Fibroblast of the aortic adventitia (primary cell): ENCODE measurements around the gene DDX27. TPM values are rescaled to one million over a fixed set of nuclear protein-coding genes. Genes with fewer than 3 reads are reported as not detected.

ENCODE experiments used
- DNase-seq: peaks from one replicate; pipeline ENCODE4 v3.0.0-alpha.2; 2010; ENCODE audit warnings: low read depth
- H3K4me3 ChIP-seq: 2 replicates; pipeline ENCODE4 v1.5.1; 2011; ENCODE audit warnings: low read depth, mild to moderate bottlenecking, control low read depth, low read length, moderate library complexity
- CTCF ChIP-seq: IDR thresholded peaks from 2 replicates; pipeline ENCODE4 v1.5.1; 2011; ENCODE audit warnings: mild to moderate bottlenecking, low read length, control low read depth, inconsistent platforms; ENCODE audit not compliant: insufficient read depth
- total RNA-seq: library from RNA; depleted of rRNA; stranded (reverse); fragments of >200 nt; gene quantifications from 2 replicates; pipeline ENCODE4 v1.2.3, GENCODE V29; 2012; ENCODE audit warnings: low replicate concordance

The DDX27 gene
- total RNA-seq, 1 donor, result 29.3 TPM

GRCh38 chr20:49259284-49259683, 40.1 kb downstream of the DDX27 start:
- no peak overlapping the region for H3K4me3 ChIP-seq
- DNase-seq, result no peak
- TF ChIP-seq CTCF, result no peak

GRCh38 chr20:49259799-49260198, 40.6 kb downstream of the DDX27 start:
- no peak for TF ChIP-seq CTCF
- DNase-seq, result no peak
- H3K4me3 ChIP-seq, result no peak overlapping the region

- H3K4me3 ChIP-seq, result no peak overlapping the region
- DNase-seq, result no peak
- no peak for TF ChIP-seq CTCF
Measured at GRCh38 chr20:49260218-49260617, 41.0 kb downstream of the DDX27 start.

GRCh38 chr20:49261173-49261572, 42.0 kb downstream of the DDX27 start:
- no peak for DNase-seq
- no peak overlapping the region for H3K4me3 ChIP-seq
- no peak for TF ChIP-seq CTCF

- H3K4me3 ChIP-seq, result no peak overlapping the region
- no peak for TF ChIP-seq CTCF
- no peak for DNase-seq
Measured at GRCh38 chr20:49262444-49262843, 43.2 kb downstream of the DDX27 start.

- no peak for TF ChIP-seq CTCF
- H3K4me3 ChIP-seq, result no peak overlapping the region
- no peak for DNase-seq
Measured at GRCh38 chr20:49267327-49267726, 48.1 kb downstream of the DDX27 start.

GRCh38 chr20:49268600-49269365, 49.6 kb downstream of the DDX27 start:
- peak; percentile 51 for DNase-seq
- peak overlapping the region; percentile 37 for H3K4me3 ChIP-seq
- TF ChIP-seq CTCF, result no peak
